ENCODE data around the gene UBXN11.
"Not testable (repeated sequence)": the region's sequence is repeated elsewhere in the genome, so short reads cannot be mapped to it uniquely, and the experiment has no call there.

UBXN11 gene

DNA sequence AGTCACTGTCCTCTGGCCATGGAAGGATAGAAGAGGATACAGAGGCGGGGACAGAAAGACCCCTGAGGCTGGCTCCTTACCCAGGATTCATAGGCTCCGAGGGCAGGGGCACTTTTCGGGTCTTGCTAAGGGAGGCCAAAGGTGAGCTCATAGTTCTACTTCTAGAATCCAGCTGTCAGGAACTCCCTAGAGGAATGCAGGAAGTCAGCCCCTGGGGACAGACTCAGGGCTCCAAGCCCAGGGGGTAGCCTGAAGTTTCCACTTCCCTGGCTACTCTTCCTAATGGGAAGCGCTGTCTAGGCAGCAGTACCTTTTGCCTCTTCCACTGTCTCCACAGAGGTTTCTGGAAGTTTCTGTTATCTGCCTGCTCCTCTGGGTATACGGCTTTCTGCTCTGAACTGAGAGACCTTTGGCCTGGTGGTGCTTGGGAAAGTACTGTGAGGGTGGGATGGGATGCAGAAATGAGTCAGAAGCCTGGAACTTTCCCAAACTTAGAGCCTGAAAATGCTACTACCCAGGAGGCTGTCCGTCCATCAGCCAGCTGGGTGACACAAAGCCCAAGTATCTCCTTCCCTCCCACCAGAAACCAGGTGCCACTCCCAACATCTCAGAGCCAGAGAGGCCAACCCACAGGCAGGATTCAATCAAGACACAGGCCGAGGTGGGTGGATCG is 3.6 kb downstream of the UBXN11 start:
- DNase-seq: no peak

DNA sequence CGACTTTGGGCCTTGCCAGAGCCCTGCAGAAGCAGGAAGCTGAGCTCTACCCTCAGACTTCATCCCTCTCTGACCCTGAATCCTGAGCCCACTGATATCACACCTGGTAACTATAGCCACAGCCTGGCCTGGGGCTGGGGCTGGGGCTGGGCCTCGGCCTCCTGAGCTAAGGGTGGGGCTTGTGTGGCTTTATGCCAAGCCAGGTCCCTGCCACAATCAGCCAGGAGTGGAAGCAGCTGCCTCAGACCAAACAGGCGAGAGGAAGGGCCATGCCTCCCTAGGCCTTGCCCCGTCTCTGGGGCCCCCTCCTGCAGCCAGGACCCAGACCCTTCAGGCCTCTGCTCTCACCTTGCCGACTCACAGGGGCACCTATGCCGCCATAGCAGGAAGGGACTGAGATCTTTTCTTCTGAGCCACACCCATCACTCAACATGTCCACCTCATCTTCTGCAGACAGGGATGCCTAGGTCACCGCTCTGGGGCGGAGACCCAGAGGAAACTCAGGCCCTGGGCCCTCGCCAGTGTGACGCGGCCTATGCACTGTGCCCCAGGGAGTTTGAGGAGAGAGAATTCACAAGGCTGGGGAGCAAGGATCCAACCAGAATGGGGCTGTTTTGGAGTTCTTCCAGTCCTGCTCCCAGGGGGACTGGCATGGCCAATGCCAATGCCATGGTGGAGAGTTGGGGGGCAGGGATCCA is 5.7 kb downstream of the UBXN11 start:
- no peak for DNase-seq

DNA sequence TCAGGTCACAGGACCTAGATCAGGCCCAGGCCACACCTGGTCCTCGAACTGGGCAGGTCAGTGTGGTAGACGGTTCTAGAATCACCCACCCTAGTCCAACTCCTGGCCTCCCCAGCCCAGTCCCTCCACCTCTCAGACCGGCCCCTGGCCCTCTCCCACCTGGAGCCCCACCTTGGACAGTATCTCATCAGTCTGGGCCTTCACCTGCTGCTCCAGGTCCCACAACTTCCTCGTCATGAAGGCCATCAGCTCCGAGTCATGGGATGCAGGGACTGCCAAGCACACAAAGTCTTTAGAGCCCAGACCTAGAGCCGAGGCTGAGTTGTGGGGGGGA is 8.7 kb downstream of the UBXN11 start:
- no peak for DNase-seq

DNA sequence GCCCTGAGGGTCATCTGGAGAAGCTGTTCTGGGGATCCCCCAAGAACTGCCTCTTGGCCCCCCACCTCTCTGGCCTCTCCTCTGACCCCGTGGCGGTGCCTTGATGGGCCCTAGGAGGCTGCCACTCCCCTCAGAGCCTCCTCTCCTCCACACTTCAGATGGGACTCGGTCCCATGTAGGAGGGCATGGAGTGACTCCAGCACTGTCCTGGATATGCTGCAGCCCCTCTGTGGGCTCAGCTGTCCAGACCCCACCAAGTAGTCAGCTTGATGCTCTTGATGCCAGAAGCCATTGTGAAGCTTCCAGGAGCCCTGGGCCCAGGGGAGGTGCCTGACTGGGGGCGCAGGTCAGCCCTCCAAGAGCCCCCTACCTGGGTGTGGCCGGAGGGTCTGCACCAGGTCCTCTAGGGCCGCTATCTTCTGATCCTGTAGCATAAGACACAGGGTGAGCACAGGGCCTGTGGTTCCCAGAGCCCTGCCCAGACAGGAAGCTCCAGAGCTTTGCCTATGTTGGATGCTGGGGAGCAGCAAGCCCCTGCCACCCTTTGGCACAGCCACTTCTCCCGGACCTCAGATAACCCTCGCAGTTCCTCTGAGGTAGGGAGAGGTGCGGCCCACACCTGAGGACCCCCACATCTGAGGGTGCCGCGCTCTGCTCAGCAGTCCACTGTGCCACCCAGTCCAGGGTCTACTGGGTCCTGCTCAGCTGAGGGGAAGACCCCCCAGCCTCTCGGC is 9.2 kb downstream of the UBXN11 start:
- DNase-seq: no peak

DNA sequence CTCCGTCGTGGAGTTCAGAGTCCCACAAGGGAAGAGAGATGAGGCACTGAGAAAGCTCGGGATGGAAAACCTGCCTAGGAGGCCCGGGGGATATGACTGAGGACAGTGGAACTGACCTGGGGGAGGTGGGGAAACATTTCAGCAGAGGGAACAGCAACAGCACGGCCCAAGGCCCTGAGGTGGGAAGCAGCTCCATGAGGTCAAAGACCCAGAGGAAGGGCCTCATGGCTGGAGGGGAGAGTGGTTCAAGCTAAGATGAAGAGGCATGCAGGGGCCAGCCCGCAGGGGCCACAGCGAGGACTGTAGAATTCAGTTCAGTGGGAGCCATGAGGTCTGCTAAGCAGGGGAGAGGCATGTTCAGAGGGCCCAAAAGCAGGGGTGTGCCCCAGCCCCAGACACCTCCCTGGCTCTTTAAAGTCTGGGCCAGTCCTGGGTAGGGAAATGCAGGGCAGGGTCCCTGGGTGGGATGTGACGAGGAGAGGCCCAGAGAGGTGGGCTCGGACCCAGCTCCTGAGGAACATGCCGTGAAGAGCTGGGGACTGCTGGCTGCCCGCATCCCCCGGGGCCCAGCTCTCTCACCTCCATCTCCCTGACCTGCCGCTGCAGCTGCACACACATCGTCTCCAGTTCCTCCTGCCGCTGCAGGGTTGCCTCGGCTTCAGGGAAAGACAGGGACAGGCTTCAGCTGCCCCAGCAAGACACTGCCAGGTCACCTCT is 9.9 kb downstream of the UBXN11 start:
- no peak for DNase-seq

DNA sequence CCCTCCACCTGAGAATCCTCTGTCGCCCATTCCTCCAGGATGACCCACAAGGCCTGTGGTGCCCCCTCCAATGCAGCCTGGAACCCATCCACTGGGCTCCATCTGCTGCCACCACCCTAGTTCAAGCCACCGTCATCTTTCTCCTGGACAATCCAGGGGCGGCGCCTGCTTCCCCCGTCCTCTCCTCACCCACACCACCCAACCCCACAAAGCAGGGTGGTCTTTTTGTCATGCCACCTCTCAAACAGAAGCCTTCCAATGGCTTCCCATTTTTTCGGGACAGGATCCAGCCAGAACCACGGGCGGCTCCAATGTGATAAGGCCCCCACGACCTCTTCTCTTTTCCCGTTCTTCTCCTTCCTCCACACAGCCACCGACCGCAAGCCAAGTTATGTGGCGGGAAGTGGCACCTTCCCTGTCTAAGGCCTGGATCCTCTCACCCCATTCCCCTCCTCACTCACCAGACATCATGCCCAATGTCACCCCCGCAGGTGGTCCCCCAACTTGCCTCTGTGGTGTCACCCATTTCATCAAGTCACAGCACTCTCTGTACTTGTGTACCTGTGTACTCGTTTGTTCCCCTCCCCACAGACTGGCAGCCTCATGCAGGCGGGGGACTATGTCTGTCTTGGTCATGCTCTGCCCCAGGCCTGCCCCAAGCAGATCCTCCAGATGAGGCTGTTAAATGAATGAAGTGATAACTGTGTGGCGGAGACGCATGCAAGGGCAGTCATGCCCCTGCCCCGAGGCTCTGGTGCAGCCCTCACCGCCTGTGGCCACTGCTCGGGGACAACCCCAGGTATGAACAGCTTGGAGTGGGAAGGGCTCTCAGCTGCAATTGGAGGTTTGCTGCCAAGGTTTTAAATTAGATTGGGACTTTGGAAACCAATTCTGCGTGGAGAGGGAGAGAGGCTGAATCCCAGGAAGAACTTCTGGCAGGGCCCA is 11.0 kb downstream of the UBXN11 start:
- DNase-seq: no peak

DNA sequence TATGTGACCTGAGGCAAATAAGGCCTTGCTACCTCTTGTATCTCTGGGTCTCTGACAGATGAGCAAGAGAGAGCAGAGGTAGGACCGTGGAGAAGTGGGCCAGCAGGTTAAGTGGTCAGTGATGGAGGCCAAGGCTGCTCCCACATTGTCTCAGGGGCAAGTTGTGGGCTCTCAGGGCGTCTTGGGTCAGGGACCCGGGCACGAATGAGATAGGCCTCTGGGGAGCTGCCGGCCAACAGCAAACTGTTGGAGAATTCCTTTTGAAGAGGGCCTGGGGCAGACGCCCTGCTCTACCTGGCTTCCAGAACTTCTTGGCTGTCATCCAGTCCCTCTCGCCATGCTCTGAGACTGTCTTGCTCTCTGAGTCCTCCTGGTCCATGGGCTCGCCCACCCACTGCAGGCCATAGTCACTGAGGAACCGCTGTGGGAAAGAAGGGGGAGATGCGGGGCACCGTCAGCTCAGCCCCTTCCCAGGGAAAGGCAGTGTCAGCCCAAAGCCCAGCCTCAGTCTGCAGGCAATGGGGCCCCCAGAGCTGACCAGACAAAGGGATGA is 12.4 kb downstream of the UBXN11 start:
- no peak for DNase-seq

DNA sequence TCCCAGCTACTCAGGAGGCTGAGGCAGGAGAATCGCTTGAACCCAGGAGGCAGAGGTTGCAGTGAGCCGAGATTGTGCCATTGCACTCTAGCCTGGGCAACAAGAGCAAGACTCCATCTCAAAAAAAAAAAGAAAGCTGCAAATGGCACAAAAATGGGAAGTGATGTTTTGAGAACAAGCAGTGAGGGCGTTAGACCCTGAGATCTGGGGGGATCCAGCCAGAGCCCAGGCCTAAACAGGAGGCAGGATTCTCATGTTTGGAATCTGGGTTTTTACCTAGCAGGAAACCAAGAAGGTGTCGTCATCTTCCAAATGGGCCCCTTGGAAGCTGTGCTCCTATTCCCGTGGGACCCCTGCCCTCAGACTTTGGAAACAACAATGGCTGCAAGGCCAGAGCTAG is 13.7 kb downstream of the UBXN11 start:
- not testable (repeated sequence) for DNase-seq

DNA sequence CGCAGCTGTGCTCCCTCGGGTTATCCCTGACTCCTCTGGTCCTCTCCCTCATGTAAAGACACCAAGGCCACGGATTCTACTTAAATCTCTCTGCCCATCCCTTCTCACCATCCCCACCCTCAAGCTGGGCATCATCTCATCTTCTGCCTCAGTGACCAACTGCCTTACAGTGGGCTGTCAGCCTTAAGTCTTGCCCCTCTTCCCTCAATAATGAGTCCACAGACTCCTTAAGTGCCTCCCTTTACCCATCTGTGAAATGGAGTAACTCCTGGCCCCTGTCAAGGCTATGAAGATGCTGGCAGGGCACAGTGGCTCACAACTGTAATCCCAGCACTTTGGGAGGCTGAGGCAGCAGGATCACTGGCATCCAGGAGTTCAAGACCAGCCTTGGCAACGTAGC is 14.5 kb downstream of the UBXN11 start:
- DNase-seq: no peak

DNA sequence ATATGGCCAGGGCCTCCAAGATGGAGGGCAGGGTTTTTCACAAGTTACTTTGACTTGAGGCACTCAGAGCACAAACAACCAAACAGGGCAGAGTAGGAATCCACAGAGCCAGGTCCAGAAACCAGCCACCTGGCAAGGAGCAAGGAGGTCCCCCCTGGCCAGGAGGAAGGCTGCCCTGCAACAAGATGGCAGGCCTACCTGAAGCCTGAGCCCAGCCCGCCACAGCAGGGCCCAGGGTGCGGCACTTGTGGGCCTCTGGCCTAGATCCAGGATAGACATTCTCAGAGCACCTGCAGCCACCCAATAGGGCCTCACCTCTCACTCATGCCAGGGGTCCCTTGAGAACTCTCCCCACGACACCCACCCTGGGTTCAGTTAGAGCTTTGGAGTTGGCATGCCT is 15.0 kb downstream of the UBXN11 start:
- DNase-seq: no peak

DNA sequence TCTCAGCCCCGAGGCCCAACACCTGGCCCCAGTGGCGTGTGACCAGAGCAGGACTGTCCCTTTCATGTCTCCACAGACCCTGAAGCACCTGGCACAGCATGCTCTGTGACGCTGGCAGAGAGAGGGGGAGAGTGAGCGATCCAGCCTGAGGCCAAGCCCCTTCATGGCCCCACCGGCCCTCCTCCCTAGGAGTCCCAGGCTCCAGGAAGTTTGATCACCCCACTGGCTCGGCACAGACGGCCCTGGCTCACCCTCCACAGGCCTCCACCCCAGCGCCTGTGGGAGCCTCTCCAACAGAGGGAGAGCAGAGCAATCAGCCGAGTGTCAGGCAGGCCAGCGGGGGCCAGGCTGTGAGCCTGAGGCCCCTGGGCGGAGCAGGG is 15.6 kb downstream of the UBXN11 start:
- no peak for DNase-seq

DNA sequence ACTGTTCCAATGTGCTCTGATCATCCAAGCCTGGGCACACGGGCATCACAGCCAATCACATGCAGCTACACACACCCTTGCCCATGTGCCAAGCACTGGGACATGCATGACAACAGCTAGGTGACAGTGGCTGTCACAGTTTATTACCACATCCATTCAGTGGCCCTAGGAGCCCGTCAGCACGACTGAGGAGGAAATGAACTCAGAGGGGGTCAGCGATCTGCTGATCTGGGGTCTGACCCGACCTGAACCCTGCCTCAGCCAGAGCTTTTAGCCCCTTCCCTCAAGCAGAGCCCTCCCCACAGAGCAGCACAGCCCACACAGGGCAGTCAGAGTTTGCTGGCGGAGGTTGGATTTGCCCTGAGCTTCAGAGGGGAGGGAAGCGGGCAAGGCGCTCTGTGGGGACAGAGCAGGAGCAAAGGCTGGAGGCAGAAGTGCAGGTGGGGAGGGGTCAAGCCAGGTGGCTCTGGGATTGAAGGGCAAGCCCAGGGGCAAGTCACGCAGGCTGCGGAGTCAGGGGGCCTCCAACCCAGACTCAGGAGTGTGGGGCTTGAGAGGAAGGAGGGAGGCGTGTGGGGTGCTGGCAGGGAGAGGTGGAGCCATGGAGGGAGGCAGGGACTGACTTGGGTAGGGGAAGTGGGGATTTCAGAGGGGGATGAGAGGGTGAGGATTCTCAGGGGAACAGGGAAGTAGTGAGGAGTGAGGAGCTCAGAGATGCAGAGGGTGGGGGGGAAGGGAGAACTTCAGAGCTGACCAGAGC is 16.1 kb downstream of the UBXN11 start:
- DNase-seq: no peak

DNA sequence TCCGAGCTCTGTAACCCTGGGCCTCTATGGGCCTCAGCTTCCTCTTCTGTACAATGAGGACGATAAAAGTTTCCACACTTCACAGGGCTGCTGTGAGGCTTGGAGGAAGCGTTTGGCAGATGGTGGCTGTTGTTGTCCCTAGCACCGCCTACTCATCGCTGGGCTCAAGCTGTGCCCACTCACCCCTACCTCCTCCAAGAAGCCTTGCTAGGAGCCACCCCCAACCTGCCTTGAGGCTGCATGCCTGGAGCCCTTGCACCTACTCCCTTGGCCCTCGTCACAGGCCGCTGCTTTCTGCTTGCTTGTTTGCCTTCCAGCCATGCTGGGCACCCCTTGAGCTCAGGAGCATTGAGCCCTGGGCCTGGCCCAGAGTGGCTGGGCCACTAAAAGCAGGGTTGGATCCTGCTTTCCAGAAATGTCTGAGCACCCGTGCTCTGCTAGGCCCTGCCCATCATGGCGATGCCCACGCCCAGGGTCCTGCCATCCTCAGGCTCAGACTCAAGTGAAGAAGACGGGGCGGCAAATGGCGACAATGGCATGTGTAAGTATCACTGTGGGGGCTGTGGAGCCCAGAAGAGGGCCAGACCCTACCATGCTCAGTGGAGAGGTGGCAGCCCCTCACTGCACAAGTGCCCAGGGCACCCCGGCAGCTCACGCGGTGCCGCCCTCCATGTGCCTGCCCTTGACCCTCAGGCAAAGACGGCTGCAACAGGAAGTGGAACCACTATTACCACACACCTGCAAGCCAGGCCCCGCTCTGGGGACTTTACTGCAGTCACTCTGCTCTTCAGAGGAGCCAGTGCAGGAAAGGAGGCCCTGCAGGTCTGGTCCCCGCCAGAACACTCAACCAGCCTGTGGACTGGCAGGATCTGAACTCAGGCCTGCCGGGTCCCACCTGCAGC is 17.0 kb downstream of the UBXN11 start:
- DNase-seq: no peak

DNA sequence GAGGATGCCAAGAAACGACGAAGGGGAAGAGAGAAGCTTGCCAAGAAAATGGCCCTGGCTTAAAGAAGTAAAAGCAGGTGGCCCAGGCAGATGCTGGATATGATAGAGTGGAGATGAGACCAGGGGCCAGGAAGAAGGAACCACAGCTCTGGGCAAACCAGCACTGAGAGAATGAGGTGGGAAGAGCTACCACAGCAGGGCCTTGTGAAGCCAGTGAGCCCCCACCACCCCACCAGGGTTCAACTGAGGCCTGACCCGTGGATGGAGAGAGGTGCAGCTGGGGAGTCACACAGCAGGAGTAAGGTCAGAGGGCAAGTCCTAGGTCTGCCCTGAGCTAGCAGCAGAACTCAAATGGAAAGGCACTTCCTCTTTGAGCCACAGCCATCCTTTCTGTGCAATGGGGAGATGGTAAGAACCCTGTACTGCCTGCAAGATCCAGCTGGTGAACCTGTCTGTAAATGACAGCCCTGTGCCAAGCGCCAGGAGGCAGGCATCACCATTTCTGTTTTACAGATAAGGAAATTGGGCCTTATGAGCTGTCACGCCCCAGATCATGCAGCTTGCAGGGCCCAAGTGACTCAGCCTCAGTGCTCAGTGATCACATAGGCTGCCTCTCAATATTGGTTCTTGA is 18.0 kb downstream of the UBXN11 start:
- DNase-seq: no peak

DNA sequence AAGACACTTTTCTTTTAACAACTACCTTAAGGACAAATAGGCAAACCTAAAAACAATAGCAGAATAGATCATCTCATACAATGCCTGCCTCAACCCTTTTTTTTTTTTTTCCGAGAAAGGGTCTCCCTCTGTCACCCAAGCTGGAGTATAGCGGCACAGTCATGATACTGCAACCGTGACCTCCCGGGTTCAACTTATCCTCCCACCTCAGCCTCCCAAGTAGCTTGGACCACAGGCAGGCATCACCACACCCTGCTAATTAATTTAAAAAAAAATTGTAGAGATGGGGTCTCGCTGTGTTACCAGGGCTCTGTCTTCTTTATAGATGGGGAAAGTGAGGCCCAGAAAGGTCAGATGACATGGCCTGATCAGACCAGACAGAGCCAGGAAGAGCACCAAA is 18.6 kb downstream of the UBXN11 start:
- no peak for DNase-seq

DNA sequence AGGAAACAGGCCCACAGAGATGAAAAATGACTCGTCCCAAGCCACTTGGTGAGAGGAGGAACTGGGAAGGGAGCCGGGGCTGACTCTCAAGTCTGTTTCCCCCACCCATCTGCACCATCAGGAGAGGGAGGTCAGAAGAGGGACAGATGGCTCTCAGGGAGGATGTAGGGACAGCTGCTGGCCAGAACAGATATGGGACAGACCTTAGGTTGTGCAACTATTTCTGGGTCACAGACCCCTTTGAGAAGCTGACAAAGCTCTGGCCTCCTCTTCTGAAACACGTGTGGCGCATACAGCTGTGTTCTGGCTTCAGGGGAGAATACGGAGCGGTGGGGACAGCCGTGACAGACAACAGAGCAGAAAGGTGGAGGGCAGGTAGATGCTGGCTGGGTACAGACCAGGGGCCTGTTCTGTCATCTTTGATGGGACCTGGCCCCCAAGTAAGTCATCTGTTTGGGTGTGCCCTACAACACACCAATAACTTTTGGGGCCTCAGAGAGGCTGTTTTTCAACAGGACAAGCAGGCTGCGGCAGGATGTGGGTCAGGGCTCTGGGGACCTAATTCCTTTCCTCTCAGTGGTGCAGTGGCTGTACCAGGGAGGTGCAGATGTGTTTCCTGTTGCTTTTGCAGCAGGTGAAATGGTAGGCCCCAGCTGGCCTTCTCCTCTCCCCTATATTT is 19.3 kb downstream of the UBXN11 start:
- DNase-seq: no peak

DNA sequence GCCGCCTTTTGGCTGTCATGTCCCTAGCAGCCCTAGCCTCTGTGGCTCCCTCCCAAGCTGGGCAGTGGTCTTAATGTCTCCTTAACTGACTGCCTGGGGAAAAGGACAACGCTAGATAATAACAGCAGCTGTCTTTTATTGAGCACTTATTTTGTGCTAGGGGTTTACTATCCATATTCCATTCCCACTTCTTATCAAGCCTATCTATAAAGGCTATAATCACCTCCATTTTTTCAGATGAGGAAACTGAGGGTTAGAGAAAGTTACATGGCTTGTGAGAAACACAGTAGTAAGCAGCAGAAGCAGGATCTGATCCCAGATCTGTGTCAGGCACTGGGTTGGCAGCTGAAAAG is 20.4 kb downstream of the UBXN11 start:
- no peak for DNase-seq

DNA sequence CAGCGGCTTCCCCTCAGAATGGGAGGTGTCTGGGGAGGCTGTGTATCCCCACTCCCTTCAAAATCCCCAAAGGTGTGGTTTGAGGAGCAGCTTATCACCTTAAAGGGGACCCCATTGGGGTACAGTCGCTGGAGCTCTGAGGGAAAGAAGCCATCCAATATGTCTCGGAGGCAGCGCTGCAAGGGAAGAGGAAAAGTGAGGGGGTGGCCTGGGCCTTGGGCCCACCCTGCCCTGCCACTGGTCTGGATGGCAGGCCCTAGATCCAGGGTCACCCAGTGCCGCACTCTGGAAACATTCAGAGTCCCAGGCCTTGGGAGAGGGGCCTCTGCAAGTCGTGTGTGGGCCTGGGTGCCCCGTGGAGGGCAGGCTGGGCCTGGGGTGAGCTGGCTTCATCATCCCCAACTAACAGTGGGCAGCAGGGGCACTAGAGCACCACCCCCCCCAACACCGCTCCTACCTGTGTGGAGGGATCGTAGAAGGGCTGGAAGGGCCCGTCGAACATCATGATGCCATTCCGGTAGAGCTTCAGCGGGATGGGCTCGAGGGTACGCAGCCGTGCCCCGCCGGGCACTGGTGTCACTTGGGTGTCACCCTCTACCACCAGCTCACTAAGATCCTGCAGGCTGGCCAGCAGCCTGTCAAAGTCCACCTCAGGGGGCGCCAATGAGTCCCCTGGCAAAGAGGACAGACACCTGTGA is 20.9 kb downstream of the UBXN11 start:
- DNase-seq: no peak
